ENCODE data around the gene EIF2D.

DNA sequence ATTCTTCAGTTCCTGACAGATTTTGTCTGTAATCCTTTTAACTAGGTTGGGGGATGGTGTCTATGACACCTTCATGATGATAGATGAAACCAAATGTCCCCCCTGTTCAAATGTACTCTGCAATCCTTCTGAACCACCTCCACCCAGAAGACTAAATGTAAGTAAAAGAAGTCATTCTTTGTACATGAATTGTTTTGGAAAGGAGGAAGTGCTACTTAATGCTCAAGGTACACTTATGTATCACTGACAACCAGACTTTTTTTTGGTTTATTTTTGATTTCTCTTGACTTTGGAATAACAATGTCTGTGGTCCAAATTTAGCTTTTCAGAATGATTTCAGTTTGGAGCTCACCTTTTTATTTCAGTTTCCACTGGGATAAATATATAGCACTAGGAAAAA is 25.3 kb upstream of the EIF2D start:
- no peak for TF ChIP-seq POLR2A (IDR thresholded peaks at IDR 0.05; ENCODE audit: low read depth)
- TF ChIP-seq, protein P1, sequence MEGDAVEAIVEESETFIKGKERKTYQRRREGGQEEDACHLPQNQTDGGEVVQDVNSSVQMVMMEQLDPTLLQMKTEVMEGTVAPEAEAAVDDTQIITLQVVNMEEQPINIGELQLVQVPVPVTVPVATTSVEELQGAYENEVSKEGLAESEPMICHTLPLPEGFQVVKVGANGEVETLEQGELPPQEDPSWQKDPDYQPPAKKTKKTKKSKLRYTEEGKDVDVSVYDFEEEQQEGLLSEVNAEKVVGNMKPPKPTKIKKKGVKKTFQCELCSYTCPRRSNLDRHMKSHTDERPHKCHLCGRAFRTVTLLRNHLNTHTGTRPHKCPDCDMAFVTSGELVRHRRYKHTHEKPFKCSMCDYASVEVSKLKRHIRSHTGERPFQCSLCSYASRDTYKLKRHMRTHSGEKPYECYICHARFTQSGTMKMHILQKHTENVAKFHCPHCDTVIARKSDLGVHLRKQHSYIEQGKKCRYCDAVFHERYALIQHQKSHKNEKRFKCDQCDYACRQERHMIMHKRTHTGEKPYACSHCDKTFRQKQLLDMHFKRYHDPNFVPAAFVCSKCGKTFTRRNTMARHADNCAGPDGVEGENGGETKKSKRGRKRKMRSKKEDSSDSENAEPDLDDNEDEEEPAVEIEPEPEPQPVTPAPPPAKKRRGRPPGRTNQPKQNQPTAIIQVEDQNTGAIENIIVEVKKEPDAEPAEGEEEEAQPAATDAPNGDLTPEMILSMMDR (IDR thresholded peaks at IDR 0.05): no peak
- TF ChIP-seq POLR2AphosphoS5 (IDR thresholded peaks at IDR 0.05): no peak
